Glomerular endothelial cell (primary cell): ENCODE results near the gene ROR2. TPM values are rescaled to one million over a fixed set of nuclear protein-coding genes. Genes with fewer than 3 reads are reported as not detected.

Experiments
- DNase-seq: peaks from one replicate; pipeline ENCODE4 v3.0.0-alpha.2; 2011; ENCODE audit warnings: low read depth, low spot score; ENCODE audit errors: extremely low read depth
- total RNA-seq: library from RNA; depleted of rRNA; stranded (reverse); fragments of >200 nt; gene quantifications from 2 replicates; pipeline ENCODE4 v1.2.3, GENCODE V29; 2015

The ROR2 gene
- total RNA-seq, 1 donor from 2014 or later, result 0.12 TPM

DNA sequence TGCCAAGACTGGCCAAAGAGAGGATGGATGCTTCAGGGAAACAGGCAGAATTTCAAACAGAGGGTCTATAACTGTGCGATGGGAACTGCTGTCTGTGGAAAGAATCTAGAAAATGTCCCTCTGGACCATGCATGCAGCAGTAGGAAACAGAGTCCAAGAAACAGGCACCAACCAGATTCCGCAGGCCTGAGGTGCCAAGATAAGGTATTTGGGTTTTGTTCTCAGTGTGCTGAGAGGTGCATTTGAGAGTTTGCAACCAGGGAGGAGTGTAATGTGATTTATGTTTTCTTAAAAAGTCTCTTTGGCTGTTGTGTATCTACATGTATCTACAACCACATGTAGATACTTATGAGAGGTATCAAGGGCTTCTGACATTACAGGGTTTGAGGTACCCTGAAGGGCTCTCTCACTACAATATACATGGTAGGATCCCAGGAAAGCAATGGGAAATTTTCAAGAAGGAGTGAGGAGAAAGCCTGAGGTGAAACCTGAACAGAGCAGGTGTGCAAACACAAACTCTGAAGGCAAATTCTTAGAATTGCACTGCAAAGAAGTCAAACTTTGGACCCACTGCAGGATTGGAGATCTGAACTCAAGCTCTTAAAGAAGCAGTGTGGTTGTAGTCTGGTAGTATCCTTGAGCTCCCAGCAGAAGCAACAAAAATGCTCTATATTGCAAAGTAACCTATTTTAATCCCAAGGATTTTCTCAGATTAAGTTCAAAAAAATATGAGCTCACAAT lies 343.6 kb downstream of the ROR2 start:
- no peak for DNase-seq

DNA sequence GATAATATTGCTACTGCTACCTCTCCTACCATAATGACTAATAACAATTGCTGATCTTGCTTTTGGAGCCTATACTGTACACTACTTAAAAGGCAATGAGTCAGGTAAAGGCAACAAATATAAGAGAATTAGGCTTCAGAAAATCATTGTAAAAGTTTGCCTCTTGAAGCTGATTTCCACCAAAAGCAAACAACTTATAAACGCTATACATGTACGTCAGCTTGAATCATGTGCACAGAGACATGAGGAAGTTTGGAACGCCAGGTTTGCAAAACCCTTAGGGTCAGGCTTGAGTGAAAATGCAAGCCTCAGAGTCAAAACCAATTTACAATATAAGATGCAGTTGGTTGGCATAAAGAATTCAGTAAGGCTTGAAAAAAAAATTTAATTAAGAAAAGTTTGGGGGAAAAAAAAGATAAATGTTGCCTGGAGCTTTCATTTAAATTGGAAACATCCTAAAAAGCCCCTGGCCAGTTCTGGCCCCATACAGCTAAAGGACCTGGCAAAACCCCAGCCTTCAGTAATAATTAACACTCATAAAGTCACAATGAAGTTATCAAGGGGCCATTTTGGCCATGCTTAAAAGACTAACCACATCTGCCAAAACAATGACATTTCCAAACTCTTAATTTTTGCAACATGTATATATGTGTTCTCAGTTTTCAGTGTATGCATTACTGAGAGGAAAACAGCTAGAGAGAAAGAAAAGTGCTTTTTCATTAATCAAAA lies 345.4 kb downstream of the ROR2 start:
- no peak for DNase-seq

DNA sequence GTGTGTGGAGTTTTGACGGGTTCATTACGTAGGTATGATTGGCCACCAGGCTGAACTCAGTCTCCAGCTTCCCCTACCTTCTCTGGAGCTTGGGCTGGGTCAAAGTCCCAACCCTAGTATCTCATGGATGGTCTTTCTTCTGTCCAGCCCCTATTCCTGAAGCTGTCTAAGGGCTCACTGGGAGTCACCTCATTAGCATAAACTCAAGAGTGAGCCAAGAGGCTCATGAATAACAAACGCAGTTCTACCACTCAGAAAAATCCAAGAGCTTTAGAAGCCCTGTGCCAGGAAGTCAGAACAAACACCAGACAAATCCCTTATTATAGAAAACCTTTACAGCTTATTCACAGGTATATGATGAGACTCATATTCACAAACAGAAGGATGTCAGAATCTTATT lies 346.1 kb downstream of the ROR2 start:
- DNase-seq, result no peak

DNA sequence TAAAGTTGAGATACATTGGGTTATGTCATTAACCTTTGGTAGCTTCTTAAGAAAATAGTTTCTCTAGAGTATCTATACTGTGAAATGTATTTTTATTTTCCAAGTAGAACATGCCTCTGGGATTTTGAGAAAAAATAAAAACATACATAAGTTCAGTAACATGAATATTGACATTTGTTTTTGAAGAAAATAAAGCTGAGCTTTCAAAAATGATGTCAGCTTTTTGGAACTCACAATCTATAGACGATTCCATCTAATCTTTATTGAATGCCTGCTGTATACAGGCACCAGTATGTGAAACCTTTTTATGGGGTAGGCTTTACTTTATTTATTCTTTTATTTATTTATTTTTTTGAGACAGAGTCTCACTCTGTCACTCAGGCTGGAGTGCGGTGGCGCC lies 350.5 kb downstream of the ROR2 start:
- DNase-seq, result no peak

DNA sequence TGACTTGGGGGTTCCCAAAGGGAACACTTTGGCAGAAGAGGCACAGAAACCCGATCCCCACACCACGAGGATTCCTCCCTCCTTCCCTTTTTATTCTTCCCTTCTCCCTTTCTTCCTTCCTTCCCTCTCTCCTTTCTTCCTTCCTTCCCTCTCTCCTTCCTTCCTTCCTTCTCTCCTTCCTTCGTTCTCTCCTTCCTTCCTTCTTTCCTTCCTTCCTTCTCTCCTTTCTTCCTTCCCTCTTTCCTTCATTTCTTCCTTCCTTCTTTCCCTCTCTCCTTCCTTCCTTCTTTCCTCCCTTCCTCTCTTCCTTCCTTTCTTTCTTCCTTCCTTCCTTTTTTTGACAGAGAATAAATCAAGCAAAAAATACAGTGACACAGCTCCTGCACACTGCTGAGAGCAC lies 358.4 kb downstream of the ROR2 start:
- DNase-seq, result no peak

DNA sequence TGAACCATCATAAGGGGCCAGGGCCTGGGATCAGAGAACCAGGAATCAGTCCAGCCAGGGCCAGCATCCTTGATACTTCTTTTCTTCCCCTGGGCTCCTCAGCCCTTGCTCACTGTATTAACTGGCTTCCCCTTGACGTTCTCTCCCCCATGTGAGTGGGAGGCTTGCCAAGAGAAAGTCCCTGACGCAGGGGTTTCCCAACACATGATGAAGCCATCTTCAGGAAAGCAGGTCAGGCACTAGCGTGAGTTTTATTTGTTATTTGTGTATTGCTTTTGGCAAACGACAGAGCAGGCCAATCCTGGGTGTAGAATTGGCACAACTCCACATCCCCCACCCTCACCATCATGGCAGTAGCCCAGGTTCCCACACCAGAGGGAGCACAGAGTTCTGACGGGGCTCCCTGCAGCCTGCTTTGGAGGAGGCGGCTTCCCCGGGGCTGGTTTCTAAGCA lies 360.9 kb downstream of the ROR2 start:
- DNase-seq, result no peak

DNA sequence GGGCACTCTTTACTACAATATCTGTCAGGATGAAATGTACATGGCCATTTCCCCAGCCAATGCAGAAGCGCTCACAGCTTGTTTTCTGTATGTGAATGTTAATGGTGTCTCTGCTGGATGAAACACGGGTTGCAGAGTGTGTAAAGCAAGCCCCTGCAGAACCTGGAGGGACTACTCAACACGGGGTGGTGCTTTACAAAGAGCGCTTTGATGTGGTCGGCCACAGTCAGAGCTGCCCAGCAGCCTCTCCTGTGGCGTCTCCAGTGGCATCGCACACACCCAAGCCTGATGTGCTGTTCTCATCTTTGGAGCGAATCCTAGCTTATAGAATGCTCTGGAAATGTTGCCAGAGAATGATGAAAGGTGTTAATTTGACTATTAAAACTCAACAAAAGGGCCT lies 363.7 kb downstream of the ROR2 start:
- no peak for DNase-seq

DNA sequence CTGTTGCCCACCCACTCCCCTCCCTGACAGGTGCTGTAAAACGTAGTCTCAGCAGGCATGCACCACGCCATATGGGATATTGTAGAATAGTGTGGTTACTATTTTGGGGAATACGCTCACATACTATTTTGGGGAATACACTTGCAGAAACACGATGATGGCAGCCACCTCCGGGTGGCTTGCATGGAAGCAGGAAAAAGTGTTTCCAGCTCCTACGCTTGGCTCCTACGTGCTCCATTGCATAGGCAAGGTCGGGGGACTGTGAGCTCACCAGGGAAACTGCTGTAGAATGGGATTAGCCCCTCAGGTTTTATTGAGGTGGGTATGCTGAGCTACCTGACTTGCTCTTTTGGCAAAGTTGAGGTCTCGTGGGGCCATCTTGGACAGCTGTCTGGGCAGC lies 366.1 kb downstream of the ROR2 start:
- no peak for DNase-seq

DNA sequence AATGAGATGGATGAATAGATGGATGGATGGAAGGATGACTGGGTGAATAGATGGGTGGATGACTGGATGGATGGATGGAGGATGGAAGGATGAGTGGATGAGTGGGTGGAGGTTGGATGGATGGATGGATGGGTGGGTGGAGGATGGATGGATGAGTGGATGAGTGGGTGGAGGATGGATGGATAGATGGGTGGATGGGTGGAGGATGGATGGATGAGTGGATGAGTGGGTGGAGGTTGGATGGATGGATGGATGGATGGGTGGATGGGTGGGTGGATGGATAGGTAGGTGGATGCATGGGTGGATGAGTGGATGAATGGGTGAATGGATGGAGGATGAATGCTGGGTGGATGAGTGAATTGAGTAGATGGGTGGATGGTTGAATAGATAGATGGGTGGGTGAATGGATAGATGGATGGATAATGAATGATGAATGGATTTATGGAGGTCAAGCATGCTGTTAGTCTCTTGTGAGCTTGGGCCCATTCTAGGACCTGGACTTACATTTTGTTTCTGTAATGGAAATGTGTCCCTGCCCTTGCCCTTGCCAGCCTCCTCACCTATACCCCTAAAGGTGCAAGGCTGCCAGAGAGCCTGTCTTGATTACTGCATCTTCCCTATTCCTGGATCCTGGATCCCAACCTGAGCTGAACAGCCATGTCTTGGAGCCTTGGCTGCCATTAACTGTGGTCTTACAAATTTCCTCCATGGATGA lies 366.7 kb downstream of the ROR2 start:
- DNase-seq, result no peak

DNA sequence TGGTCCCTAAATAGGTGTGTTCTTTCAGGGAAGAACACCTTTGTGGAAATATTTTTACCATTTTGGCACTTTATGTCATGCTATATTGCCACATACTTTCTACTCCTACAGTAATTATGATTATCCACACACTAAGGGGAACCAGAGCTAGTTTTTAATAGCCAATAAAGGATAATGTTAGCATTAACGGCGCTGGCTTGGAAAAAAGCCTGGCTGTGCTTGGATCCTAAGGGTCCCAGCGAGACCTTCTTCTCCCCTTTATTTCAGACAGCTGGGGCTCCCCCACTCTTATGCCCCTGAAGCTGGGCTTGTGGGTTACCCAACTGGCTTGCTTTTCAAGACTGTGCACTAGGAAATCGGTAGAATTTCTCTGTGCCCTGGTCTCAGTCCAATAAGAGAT lies 367.8 kb downstream of the ROR2 start:
- no peak for DNase-seq

DNA sequence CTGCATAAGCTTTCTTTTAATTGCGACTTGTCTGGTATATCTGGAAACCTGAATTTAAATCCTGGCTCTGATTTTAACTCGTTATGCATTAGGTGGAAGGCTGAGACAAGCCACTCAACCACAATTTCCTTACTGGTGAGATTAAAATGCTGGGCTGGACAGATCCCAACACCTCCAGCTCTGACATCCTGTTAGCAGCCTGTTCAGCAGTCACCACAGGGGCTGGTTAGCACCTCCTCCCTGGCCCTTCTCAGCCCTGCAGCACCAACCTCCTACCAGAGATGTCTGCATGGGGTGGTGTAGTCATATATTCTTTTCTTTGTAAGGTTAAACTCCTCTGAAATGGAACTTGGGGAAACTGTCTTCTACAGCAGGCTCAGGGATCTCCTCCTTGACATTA lies 369.9 kb downstream of the ROR2 start:
- no peak for DNase-seq

DNA sequence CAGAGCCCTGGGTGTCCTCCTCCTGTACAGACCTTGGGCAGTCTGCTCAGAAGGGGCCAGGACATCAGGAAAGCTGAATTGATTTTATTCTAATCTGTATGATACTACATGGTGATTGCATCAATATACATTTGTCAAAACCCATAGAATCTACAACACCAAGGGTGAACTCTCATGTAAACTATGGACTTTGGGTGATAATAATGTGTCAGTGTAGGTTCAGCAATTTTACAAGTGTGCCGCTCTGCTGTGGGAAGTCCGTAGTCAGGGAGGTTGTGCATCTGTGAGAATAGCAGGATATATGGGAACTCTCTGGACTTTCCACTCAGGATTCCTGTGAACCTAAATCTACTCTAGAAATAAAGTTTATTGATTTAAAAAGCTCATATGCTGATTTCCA lies 371.1 kb downstream of the ROR2 start:
- no peak for DNase-seq

DNA sequence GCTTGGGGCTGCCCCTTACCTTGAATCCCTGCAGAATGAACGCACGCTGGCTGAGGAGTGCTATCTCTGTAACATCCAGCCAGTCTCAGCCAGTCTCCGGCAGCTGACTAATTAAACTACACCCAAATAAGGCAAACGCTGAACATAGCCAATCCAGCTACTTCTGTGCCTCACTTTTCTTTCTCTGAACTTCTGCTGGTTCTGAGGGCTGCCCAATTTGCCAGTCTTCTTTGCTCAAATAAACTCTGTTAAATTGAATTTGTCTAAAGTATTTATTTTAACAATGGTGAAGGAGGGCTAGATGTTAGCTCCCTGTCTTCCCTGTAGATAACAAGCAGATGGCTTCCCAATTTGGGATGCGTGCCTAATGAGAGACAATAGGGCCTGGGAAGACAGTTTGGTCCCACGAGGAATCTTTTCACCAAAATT lies 372.4 kb downstream of the ROR2 start:
- no peak for DNase-seq

DNA sequence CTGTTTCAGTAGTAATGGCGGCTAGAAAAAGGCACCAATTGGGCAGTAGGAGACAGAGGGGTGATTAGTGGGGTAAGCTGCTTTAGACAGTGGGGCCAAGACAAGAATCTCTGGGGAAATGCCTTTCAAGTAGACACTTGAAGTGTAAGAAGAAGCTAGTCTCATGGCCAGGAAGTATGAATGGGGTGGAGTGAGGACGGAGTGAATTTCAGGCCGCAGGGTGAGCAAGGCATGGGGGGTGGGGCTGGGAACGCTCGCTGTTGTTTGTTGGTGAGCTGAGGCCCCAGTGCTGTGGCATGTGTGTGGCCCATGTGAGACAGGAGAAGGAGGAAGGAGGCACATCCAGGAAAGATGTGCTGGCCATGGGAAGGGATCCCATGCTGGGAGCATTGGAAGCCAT lies 377.2 kb downstream of the ROR2 start:
- DNase-seq, result no peak

DNA sequence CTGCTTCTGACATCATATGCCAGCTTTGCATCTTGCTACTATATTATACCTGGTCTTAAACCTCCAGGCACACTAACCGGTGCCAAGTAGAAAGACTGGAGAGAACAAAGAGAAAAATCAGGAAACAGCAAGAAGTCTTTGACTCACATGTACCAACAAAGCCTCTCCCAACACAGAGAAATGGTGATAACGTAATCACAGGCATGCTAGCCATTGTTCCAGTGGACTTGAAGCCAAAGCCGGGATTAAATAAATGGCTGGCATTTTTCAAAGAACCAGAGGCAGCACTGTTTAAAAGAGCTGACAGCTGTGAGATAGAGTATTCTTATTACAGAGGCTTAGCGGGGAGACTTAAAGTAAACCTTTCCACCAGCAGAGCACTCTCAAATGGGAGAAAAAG lies 378.0 kb downstream of the ROR2 start:
- DNase-seq, result no peak

DNA sequence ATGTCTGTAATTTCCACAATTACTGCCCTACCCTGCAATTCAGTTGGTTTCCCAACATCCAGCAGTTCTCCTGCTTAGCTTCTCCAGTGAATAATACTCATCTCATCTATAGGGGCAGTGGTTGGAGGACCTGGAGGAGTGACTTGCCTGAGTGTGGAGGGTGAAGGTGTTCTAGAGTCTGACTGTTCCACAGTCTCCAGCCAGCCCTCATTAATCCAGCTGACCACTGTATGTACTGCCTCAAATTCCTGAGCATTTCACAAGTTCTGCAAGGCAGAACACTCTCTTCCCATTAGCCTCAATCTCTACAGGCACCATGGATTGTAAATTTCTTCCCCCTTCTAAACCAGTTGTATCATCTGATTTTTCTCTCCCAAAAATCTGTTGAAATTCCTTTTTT lies 379.0 kb downstream of the ROR2 start:
- DNase-seq, result no peak

DNA sequence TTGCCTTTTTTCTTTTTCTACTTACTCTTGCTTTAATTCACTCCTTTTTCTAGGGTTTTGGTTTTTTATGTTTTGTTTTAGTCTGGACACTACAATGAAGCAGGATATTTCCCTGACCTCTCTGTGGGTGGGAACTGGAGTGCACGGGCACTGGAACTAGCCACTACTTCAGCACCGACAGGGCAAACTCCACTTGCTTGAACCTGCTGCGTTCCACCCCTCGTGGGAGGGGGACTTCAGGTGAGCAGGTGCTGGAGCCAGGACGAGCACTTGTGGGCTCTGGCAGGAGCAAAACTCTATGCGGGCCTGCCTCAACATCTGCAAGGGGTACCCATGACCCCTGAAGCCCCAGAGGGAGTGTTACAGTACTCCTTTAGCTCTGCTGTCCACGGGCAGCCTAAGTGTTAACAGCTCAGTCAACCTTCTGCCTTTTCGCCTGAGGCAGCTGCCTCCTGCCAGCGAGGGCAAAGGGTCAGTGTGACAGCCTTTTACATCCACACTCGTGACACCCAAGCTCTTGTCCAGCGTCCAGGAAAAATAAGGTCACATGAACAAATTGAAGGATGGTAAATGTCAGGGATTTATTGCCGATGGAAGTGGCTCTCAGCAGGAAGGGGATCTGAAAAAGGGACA lies 382.3 kb downstream of the ROR2 start:
- DNase-seq, result no peak

DNA sequence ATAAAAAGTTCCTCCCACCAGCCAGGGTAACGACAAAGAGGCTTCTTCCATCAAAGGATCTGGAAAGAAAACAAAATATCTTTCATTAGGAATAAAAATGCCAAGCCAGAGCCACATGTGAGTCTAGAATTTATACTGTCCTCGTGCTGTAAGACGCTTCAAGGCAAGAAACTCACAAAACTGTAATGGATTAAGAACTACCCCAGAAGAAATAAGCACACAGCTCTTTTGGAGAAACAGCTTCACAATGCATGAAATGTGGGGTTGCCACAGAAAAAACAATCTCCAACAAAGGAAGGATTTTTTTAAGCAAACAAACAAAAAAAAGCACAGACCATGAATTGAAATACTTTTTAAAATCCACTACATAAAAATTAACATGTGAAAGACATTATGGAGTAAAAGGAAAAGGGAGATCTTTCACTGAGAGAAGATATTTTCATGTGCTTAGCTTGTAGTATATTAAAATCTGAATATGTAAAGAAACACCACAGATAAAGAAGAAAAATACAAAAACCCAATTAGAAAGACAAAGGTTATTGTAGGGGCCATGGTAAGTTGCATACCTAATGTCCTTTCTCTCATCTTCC lies 385.9 kb downstream of the ROR2 start:
- DNase-seq, result no peak

DNA sequence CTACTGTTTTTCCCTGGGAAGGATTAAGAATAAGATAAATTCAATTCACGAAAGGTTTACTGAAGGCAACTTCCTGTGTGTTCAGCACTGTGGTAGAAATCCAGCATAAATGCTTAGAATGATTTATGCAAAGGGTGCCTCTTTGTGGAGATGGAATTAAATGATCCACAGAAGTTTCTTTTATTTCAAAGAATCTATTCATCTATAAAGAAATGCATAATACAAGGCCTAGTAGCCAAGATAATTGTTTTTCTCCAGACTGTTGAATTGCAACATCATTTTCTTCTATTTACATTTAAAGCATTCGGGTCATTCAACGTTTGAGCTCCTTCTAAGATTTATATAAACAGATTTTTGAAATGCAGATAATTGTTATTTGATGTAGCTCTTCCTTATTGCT lies 387.6 kb downstream of the ROR2 start:
- no peak for DNase-seq

DNA sequence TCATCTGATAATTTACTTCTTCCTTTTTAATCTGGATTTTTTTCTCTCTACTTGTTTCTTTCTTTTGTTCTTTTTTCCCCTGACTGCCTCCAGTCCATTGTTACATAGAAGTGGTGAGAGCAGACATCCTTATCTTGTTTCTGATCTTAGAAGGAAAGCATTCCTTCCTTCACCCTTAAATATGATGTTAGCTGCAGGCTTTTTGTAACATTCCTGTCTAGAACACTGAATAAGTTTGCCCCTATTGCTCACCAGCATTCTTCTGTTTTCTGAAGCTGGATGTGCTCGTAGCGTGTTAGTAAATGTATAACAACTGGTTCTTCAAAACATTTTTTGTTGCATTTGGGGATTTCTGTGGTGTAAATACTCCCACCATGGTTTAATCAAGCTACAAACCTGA lies 389.7 kb downstream of the ROR2 start:
- DNase-seq, result no peak

DNA sequence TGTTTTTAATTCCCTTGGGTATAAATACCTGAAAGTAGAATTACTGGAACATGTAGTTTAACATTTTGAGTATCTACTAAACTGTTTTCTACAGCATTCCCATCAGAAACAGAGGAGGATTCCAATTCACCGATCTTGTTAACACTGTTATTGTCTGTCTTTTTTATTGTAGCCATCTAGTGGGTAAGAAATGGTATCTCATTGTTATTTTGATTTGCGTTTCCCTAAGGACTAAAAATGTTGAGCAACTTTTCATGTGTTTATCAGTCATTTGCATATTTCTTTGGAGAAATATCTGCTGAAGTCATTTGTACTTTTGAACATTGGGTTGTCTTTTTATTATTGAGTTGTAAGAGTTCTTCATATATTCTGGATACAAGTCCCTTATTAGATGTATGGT lies 391.1 kb downstream of the ROR2 start:
- no peak for DNase-seq
